HEK293 (cell line): ENCODE measurements around the gene CYTH3.

Source experiments
- BCL11B ChIP-seq: fragments of 450-650 bp; formaldehyde crosslinking; IDR thresholded peaks from 2 replicates; pipeline ENCODE4 v1.5.1; 2016; ENCODE audit warnings: low read depth, missing biosample characterization, missing genetic modification characterization
- CTCF ChIP-seq: fragments of 450-650 bp; formaldehyde crosslinking; IDR thresholded peaks from 2 replicates; pipeline ENCODE4 v1.5.1; 2016; ENCODE audit warnings: missing biosample characterization, missing genetic modification characterization
- GLIS1 ChIP-seq: fragments of 450-650 bp; formaldehyde crosslinking; IDR thresholded peaks from 2 replicates; pipeline ENCODE4 v1.5.1; 2016; ENCODE audit warnings: missing biosample characterization, missing genetic modification characterization
- OVOL3 ChIP-seq: fragments of 450-650 bp; formaldehyde crosslinking; IDR thresholded peaks from 2 replicates; pipeline ENCODE4 v1.5.1; 2016; ENCODE audit warnings: missing biosample characterization, missing genetic modification characterization
- REST ChIP-seq: fragments of 450-650 bp; formaldehyde crosslinking; IDR thresholded peaks from 2 replicates; pipeline ENCODE4 v1.5.1; 2016; ENCODE audit warnings: missing biosample characterization, missing genetic modification characterization
- TCF7L2 ChIP-seq: IDR thresholded peaks from 2 replicates; pipeline ENCODE4 v1.6.1; 2011; ENCODE audit warnings: low read depth, mild to moderate bottlenecking, inconsistent platforms, low read length, moderate library complexity, borderline replicate concordance
- ZBTB8A ChIP-seq: fragments of 450-650 bp; formaldehyde crosslinking; IDR thresholded peaks from 2 replicates; pipeline ENCODE4 v1.5.1; 2016; ENCODE audit warnings: missing biosample characterization, missing genetic modification characterization
- ZNF138 ChIP-seq: fragments of 450-650 bp; formaldehyde crosslinking; IDR thresholded peaks from 2 replicates; pipeline ENCODE4 v1.5.1; 2016; ENCODE audit warnings: missing biosample characterization, missing genetic modification characterization, borderline replicate concordance
- ZNF175 ChIP-seq: fragments of 450-650 bp; formaldehyde crosslinking; IDR thresholded peaks from 2 replicates; pipeline ENCODE4 v1.5.1; 2016; ENCODE audit warnings: missing biosample characterization, missing genetic modification characterization
- ZNF391 ChIP-seq: fragments of 450-650 bp; formaldehyde crosslinking; IDR thresholded peaks from 2 replicates; pipeline ENCODE4 v1.5.1; 2016; ENCODE audit warnings: low read depth, missing biosample characterization, missing genetic modification characterization, borderline replicate concordance
- ZNF677 ChIP-seq: fragments of 450-650 bp; IDR thresholded peaks from 2 replicates; pipeline ENCODE4 v1.5.0; 2018; ENCODE audit warnings: missing biosample characterization, mild to moderate bottlenecking, missing genetic modification characterization, moderate library complexity
- ZNF777 ChIP-seq: fragments of 450-650 bp; formaldehyde crosslinking; IDR thresholded peaks from 2 replicates; pipeline ENCODE4 v1.5.1; 2017; ENCODE audit warnings: missing biosample characterization, missing genetic modification characterization, borderline replicate concordance
- ZXDB ChIP-seq: fragments of 450-650 bp; formaldehyde crosslinking; IDR thresholded peaks from 2 replicates; pipeline ENCODE4 v1.5.1; 2016; ENCODE audit warnings: missing biosample characterization, missing genetic modification characterization
- TF ChIP-seq, protein P1 (sequence below): fragments of 450-650 bp; formaldehyde crosslinking; IDR thresholded peaks from 2 replicates; pipeline ENCODE4 v1.5.1; 2016; ENCODE audit warnings: missing biosample characterization, missing genetic modification characterization

- TF ChIP-seq CTCF (no peak), ZNF175 (tag by site-specific recombination) (no peak), GLIS1 (no peak), ZXDB (tag by site-specific recombination) (no peak), ZNF138 (no peak), TCF7L2 (no peak), BCL11B (no peak), REST (no peak), OVOL3 (tag by site-specific recombination) (no peak), ZNF777 (tag by site-specific recombination) (no peak), ZBTB8A (tag by site-specific recombination) (no peak), ZNF391 (tag by site-specific recombination) (no peak), ZNF677 (tag by site-specific recombination) (no peak)
- TF ChIP-seq, protein P1, sequence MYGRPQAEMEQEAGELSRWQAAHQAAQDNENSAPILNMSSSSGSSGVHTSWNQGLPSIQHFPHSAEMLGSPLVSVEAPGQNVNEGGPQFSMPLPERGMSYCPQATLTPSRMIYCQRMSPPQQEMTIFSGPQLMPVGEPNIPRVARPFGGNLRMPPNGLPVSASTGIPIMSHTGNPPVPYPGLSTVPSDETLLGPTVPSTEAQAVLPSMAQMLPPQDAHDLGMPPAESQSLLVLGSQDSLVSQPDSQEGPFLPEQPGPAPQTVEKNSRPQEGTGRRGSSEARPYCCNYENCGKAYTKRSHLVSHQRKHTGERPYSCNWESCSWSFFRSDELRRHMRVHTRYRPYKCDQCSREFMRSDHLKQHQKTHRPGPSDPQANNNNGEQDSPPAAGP (tag by site-specific recombination) = no peak
These were observed 118.5 kb downstream of the CYTH3 start for GRCh38 chr7:6153646-6154541.
